ENCODE data around the gene UBL4A.

DNA sequence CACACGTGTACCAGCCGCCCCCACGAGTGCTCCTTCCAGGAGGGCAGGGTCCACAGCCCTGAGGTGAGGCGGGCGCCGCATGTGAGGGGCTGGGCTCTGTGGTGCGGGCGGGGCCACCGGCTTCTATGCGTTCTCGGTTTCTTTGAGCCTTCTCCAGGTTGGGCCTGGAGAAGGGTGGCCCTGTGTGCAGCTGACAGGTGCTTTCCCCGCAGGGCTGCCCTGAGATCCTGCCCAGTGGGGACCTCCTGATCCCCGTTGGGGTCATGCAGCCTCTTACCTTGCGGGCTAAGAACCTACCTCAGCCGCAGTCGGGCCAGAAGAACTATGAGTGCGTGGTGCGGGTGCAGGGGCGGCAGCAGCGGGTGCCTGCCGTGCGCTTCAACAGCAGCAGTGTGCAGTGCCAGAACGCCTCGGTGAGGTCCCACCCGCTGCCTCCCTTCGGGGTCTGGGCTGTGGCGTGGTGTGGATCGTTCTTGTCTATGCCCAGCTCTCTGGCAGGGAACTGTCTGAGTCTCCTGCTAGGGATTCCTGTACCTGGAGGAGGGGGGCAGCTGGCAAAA lies 21.5 kb downstream of the UBL4A start:
- TF ChIP-seq, protein P1, sequence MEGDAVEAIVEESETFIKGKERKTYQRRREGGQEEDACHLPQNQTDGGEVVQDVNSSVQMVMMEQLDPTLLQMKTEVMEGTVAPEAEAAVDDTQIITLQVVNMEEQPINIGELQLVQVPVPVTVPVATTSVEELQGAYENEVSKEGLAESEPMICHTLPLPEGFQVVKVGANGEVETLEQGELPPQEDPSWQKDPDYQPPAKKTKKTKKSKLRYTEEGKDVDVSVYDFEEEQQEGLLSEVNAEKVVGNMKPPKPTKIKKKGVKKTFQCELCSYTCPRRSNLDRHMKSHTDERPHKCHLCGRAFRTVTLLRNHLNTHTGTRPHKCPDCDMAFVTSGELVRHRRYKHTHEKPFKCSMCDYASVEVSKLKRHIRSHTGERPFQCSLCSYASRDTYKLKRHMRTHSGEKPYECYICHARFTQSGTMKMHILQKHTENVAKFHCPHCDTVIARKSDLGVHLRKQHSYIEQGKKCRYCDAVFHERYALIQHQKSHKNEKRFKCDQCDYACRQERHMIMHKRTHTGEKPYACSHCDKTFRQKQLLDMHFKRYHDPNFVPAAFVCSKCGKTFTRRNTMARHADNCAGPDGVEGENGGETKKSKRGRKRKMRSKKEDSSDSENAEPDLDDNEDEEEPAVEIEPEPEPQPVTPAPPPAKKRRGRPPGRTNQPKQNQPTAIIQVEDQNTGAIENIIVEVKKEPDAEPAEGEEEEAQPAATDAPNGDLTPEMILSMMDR (IDR thresholded peaks at IDR 0.05) = no peak
- TF ChIP-seq POLR2AphosphoS5 (IDR thresholded peaks at IDR 0.05) = no peak
